Activated T-cell treated with anti-CD3 and anti-CD28 coated beads, Interleukin-2, amount 50 U/mL, for 1 hour (primary cell): ENCODE results near the gene VGLL1.
A peak's percentile ranks its signal among the peaks of the same experiment; 100 is the strongest.

Source experiments
- DNase-seq: peaks from one replicate; pipeline ENCODE4 v3.0.0-alpha.2; 2020

Gene VGLL1

GRCh38 chrX:136531951-136532350 is at the start of gene VGLL1:
TSS of gene VGLL1 (plus strand) at chrX:136532215. CDS start at chrX:136536021, 3,806 bp downstream.
- DNase-seq, result no peak

DNA sequence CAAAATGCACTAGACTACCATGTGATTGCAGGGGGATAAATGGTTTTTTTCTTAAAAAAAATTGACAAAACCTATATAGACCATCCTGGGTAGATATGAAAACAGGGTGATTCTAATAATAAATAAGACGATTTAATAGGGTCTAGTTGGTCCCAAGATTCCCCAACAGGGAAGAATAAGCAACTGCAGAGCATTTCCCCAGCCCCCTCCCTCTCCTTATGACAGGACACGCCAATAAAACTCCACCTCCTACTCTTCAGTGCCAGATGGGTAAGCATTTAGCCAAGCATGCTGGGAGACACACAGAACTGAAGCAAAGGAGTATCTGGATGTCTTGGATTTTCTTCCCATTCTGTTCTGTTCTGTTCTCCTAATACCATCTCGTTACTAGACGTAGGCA is 44.4 kb upstream of the VGLL1 start, which contains the start of gene BRS3:
Gene BRS3, plus strand, starts transcription at position 301 of the 400 bp plus-strand sequence. CDS start 168 bp downstream, outside the sequence.
- DNase-seq, result no peak

- DNase-seq, result no peak
Observed at GRCh38 chrX:136488706-136489105, 43.3 kb upstream of the VGLL1 start.

GRCh38 chrX:136491832-136492231 is 40.2 kb upstream of the VGLL1 start:
- DNase-seq, result no peak

DNA sequence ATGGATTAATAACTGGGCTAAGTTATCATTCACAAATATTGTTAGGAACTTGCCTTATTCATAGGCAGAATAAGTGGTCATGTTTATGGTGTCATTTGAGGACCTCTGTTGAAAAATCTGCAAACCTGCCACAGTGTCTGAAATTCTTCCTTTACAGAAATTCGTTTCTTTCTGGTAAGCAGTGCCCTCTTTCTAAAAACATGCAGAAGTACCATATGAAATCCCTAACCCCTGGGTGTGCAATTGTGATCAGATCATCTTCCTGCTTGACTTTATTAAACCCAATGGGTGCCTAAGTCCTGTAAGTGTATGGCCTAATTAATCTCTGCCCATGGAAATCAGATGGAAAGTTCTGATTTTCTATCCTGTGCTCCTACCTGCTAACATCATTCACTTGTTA is 39.0 kb upstream of the VGLL1 start:
- no peak for DNase-seq

- DNase-seq, result no peak
Observed at GRCh38 chrX:136495043-136495442, 37.0 kb upstream of the VGLL1 start.

GRCh38 chrX:136496186-136496763 is 35.7 kb upstream of the VGLL1 start:
- no peak for DNase-seq

DNA sequence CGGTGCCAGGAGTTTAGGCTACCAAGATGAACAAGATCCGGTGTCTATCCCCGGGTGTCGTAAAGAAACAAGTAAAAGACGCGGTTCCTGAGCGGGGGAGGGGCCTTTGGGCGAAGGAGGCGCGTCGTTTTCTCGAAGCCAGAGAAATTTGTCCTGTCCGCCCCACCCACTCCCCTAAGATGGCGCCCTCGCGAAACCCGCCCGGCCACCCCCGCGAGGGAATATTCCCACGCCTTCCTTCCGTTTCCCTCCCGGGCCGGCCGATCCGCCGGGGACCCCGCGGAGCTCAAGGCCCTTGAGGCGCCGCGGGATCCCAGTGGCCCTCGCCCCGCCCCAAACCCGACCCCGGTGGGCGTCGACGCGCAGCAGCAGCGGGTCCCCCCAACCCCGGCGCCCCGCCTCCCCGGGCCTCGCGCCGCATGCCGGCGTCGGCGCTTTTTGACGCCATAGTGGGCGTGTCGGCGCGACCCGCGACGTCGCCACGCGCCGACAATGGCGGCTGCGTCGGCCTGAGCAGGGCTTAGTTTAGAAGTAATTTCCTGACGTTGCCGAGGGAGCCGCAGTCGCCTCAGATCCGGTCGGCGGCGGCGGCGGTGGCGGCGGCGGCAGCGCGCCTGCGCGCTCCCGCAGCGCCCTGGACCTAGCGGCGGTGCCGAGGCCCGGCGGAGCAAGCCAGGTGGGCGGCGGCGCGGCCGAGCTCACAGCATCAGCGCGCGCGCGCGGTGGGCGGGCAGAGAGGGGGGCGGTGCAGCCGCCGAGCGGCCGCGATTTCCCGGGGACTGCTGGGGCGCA is 35.1 kb upstream of the VGLL1 start:
- DNase-seq, result peak; percentile 85

GRCh38 chrX:136497556-136498052 is 34.4 kb upstream of the VGLL1 start, which contains the start of gene HTATSF1:
TSS of gene HTATSF1 (plus strand) at chrX:136497592. CDS start at chrX:136497685, 93 bp downstream.
- DNase-seq, result no peak

GRCh38 chrX:136519069-136519468 is 12.9 kb upstream of the VGLL1 start:
- DNase-seq, result no peak

DNA sequence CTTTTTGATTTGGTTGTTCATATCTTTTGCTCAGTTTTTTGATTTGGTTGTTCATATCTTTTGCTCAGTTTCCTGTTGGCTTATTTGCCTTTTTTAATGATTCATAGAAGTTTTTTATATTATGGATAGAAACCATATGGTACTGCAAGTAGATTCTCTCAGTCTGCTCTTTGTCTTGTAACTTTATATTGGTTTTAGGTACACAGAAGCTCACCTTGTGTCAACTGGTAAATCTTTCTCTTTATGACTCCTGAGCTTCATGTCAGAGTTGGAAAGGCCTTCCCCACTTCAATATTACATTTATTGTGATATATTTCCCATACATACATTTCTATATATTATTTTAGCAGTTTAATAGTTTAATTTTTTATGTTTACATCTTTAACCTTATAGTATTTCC is 8.2 kb upstream of the VGLL1 start:
- DNase-seq, result no peak

- no peak for DNase-seq
Observed at GRCh38 chrX:136525738-136526606, 6.0 kb upstream of the VGLL1 start.

- no peak for DNase-seq
Observed at GRCh38 chrX:136528645-136529315, 3.2 kb upstream of the VGLL1 start.

- DNase-seq, result no peak
Observed at GRCh38 chrX:136529795-136530194, 2.2 kb upstream of the VGLL1 start.

DNA sequence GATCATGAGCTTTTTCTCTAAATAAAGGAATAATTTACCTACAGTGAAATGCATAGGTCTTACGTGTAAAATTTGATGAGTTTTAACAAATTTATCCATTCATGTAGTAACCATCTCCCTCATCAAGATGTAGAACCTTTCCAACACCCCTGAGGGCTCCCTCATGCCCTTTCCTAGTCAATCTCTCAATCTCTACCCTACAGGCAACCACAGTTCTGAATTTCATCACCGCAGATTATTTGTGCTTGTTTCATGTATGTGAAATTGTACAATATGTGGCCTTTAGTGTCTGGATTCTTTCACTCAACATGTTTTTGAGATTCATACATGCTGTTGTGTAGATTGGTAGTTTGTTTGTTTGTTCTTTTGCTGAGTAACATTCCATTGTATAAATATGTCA is 2.1 kb downstream of the VGLL1 start:
- no peak for DNase-seq

DNA sequence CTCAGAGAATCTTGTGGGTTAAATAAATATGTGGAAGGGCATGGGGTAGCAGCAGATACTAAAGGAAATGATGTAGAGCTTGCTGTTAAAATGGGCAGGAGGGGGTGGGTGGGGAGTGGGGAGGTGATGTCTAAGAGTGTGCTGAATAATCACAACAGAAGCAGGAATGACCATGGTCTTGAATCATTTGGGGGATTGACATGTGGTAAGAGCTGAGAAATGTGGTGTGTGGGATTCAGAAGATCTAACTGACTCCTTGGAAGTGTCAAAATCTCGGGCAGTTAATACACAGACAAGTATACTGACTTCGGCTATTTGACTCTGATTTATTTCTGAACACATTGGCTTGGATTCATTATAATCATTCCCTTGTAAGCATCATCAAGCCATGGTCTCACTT is 6.8 kb downstream of the VGLL1 start:
- DNase-seq, result no peak

GRCh38 chrX:136540226-136540625 is 8.2 kb downstream of the VGLL1 start:
- no peak for DNase-seq

- no peak for DNase-seq
Observed at GRCh38 chrX:136541294-136541693, 9.3 kb downstream of the VGLL1 start.

- DNase-seq, result no peak
Observed at GRCh38 chrX:136542281-136542680, 10.3 kb downstream of the VGLL1 start.

DNA sequence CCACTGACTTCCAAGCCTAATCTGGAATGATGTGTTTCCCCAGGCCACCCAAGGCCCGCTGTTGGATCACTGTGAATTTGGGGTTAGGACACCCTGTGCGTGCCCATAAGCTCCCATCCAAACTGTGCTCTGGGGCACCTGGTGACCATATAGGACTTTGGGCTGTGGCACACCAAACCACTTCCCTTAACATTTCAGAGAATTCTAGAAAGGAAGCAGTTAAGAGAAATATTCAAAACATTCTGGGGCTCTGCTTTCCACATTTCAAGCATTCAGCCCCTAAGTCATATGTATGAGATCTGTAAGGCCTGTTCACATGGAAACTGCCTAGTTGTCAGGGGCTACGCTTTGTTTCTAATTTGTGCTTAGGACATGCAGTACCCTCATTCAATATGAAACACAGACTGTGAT is 14.4 kb downstream of the VGLL1 start:
- no peak for DNase-seq

DNA sequence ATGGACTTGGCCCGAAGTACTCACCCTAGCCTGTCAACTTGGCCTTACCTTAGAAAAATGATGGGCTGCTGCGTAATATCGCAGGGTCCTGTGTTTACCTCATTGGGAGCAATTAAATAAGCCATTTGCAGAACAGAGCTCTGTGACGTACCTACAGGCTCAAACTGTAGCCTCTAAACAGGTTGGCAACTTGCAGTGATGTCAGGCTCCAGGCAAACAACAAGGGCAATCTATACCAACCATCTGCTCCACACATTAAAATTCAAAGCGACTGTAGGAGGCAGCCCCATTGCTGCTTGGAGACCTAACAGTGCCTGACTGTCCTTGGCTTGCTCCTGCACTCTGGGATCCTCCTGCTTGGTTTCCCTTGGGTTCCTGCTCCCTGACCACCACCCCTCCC is 17.2 kb downstream of the VGLL1 start:
- DNase-seq, result no peak

GRCh38 chrX:136551410-136551809 is 19.4 kb downstream of the VGLL1 start:
- no peak for DNase-seq

- DNase-seq, result no peak
Observed at GRCh38 chrX:136555694-136556093, 23.7 kb downstream of the VGLL1 start.
